ENCODE data around the gene OGG1. TPM values are rescaled to one million over a fixed set of nuclear protein-coding genes. Genes with fewer than 3 reads are reported as not detected.

The OGG1 gene
- total RNA-seq, 4 donors from 2014 or later, result 51.2 to 163 (median 74.1) TPM

GRCh38 chr3:9746330-9746729, 3.4 kb upstream of the OGG1 start:
- DNase-seq, result no peak
- Histone ChIP-seq H3K36me3 (peaks cover 0 to 71% (median 3%) of the 10 kb centered on the region in 3 donors), H3K4me1 (peaks cover 3 to 12% (median 10%) of the 10 kb centered on the region in 4 donors), H3K9me3 (no peaks in the 10 kb centered on the region), H3K27ac (no peak overlapping the region), H3K27me3 (no peaks in the 10 kb centered on the region), H3K4me3 (no peak overlapping the region)
- TF ChIP-seq CTCF (IDR thresholded peaks at IDR 0.05) (no peak), POLR2A (IDR thresholded peaks at IDR 0.05) (no peak)

DNA sequence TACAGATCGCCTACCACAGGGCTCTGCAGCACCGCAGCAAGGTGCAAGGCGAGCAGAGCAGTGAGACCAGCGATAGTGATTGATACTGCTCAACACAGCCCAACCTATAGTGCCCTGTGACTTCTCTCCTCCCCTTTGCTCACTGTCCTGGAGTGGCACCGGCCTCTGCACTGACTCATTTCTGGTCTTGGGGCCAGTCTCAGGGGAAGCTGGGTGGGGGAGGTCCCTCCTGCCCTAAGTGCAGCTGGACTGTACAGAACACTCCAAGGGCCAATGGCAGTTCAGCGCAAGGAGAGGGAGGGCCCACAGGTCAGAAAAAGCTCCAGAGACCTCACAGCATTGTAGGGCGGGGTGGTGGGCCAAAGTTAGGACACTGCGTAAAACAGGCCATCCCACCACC, 2.5 kb upstream of the OGG1 start:
- H3K9me3 ChIP-seq, result no peaks in the 10 kb centered on the region
- H3K27ac ChIP-seq, result no peak overlapping the region
- H3K4me3 ChIP-seq, result no peak overlapping the region
- no peak for TF ChIP-seq CTCF (IDR thresholded peaks at IDR 0.05)
- no peak for TF ChIP-seq POLR2A (IDR thresholded peaks at IDR 0.05)
- no peak for DNase-seq
- peaks cover 3 to 19% (median 12%) of the 10 kb centered on the region in 4 donors for H3K4me1 ChIP-seq
- no peaks in the 10 kb centered on the region for H3K27me3 ChIP-seq
- peaks cover 0 to 67% (median 3%) of the 10 kb centered on the region in 3 donors for H3K36me3 ChIP-seq

GRCh38 chr3:9748031-9748430, 1.7 kb upstream of the OGG1 start:
- peaks cover 3 to 19% (median 13%) of the 10 kb centered on the region in 4 donors for H3K4me1 ChIP-seq
- H3K36me3 ChIP-seq, result peaks cover 0 to 66% (median 3%) of the 10 kb centered on the region in 3 donors
- no peak overlapping the region for H3K27ac ChIP-seq
- H3K4me3 ChIP-seq, result no peak overlapping the region
- H3K27me3 ChIP-seq, result no peaks in the 10 kb centered on the region
- no peak for DNase-seq
- TF ChIP-seq POLR2A (IDR thresholded peaks at IDR 0.05), result no peak
- no peak for TF ChIP-seq CTCF (IDR thresholded peaks at IDR 0.05)
- H3K9me3 ChIP-seq, result no peaks in the 10 kb centered on the region

GRCh38 chr3:9749296-9749644, 482 bp upstream of the OGG1 start:
- Histone ChIP-seq H3K27ac (peak overlapping the region; percentile 82 to 92 (median 86)), H3K4me1 (peaks cover 3 to 19% (median 13%) of the 10 kb centered on the region in 4 donors), H3K9me3 (no peaks in the 10 kb centered on the region), H3K27me3 (no peaks in the 10 kb centered on the region), H3K36me3 (peaks cover 0 to 56% (median under 1%) of the 10 kb centered on the region in 3 donors), H3K4me3 (peak overlapping the region; percentile 48 to 63 (median 56))
- TF ChIP-seq CTCF (IDR thresholded peaks at IDR 0.05) (no peak), POLR2A (IDR thresholded peaks at IDR 0.05) (no peak)
- no peak for DNase-seq

- Histone ChIP-seq H3K27me3 (no peaks in the 10 kb centered on the region), H3K27ac (peak overlapping the region; percentile 82 to 92 (median 86)), H3K4me1 (peaks cover 3 to 25% (median 13%) of the 10 kb centered on the region in 4 donors), H3K36me3 (peaks cover 0 to 52% (median 0%) of the 10 kb centered on the region in 3 donors), H3K4me3 (peak overlapping the region; percentile 48 to 63 (median 56)), H3K9me3 (no peaks in the 10 kb centered on the region)
- DNase-seq, result peak in 2 of 3 donors; percentile 78 to 83
- no peak for TF ChIP-seq CTCF (IDR thresholded peaks at IDR 0.05)
- TF ChIP-seq POLR2A (IDR thresholded peaks at IDR 0.05), result peak; percentile 24 to 66
Observed at GRCh38 chr3:9750556-9751411, 1.0 kb downstream of the OGG1 start.
